HG03457 (cell line): Measurements from ENCODE around the gene PDE6A.

Source experiments
- ATAC-seq: cut with Tn5 transposase; IDR thresholded peaks from one replicate; pipeline ENCODE4 v1.9.1; 2021; ENCODE audit warnings: moderate number of reproducible peaks; ENCODE audit not compliant: unreplicated experiment

The PDE6A gene

GRCh38 chr5:149930749-149931574 lies 13.6 kb downstream of the PDE6A start:
- ATAC-seq: no peak

- no peak for ATAC-seq
These were observed 14.4 kb downstream of the PDE6A start for GRCh38 chr5:149930043-149930748.

GRCh38 chr5:149924486-149924885 lies 20.1 kb downstream of the PDE6A start:
- ATAC-seq: no peak

- ATAC-seq: no peak
These were observed 21.6 kb downstream of the PDE6A start for GRCh38 chr5:149922950-149923349.

GRCh38 chr5:149921597-149921996 lies 23.0 kb downstream of the PDE6A start:
- no peak for ATAC-seq

- ATAC-seq: no peak
These were observed 27.4 kb downstream of the PDE6A start for GRCh38 chr5:149917073-149917676.

- ATAC-seq: no peak
These were observed 28.1 kb downstream of the PDE6A start for GRCh38 chr5:149916334-149917072.

GRCh38 chr5:149915392-149916260 lies 29.0 kb downstream of the PDE6A start:
- ATAC-seq: no peak

GRCh38 chr5:149913436-149914419 lies 30.9 kb downstream of the PDE6A start:
- ATAC-seq: no peak

- ATAC-seq: no peak
These were observed 32.2 kb downstream of the PDE6A start for GRCh38 chr5:149912226-149912871.

- no peak for ATAC-seq
These were observed 33.6 kb downstream of the PDE6A start for GRCh38 chr5:149911031-149911430.

GRCh38 chr5:149907828-149908227 lies 36.8 kb downstream of the PDE6A start:
- no peak for ATAC-seq

GRCh38 chr5:149904977-149905376 lies 39.6 kb downstream of the PDE6A start:
- no peak for ATAC-seq

- no peak for ATAC-seq
These were observed 40.2 kb downstream of the PDE6A start for GRCh38 chr5:149904293-149904886.

- no peak for ATAC-seq
These were observed 41.2 kb downstream of the PDE6A start for GRCh38 chr5:149903404-149903803.

- no peak for ATAC-seq
These were observed 42.4 kb downstream of the PDE6A start for GRCh38 chr5:149902177-149902576.

GRCh38 chr5:149901511-149901910 lies 43.1 kb downstream of the PDE6A start:
- ATAC-seq: no peak

- no peak for ATAC-seq
These were observed 44.2 kb downstream of the PDE6A start for GRCh38 chr5:149900390-149900789.
